ENCODE measurements around the gene SHE.

Gene SHE

DNA sequence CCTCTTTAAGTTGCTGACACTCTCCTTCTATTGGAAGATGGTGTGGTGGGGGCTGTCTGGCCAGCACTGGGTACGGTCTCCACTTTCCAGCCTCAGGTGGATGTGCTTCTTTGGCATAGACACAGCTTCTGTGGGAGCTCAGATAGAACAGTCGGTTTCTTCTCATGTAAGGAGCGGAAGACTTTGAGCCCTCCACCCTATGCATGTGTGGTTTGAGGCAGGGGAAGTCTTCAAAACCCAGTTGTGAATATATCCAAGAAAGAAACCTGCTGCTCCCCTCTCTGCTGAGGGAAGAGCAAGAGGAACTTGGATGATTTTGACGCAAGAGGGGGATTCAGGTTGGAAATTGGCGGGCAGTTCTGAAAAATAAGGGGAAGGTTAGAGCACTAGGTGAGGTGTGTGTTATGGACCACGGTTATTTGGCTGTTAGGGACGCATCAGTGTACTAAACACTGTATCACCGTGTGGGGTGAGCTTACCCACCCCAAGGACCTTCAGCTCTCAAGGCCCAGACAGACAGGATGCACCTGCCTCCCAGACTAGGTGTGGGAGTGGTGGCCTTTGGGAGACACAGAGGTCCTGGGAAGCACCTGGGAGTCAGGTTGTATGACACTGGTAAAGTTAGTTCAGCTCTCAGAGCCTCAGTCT is 60.8 kb downstream of the SHE start:
- Histone ChIP-seq H3K27me3 (ENCODE audit: control insufficient read depth in 1 of 2, insufficient read depth in 2 of 2, low read length in 2 of 2) (no peaks in the 10 kb centered on the region), H3K4me1 (ENCODE audit: insufficient read depth, low read length) (peaks cover 48% of the 10 kb centered on the region), H3K9me3 (ENCODE audit: low read length) (no peaks in the 10 kb centered on the region), H3K36me3 (ENCODE audit: insufficient read depth, low read length) (peaks cover 17% of the 10 kb centered on the region), H3K9ac (ENCODE audit: low read length) (no peak overlapping the region), H3K4me3 (ENCODE audit: low read depth in 1 of 2, low read length in 2 of 2) (no peak overlapping the region), H3K27ac (ENCODE audit: low read depth, low read length) (no peak overlapping the region)

DNA sequence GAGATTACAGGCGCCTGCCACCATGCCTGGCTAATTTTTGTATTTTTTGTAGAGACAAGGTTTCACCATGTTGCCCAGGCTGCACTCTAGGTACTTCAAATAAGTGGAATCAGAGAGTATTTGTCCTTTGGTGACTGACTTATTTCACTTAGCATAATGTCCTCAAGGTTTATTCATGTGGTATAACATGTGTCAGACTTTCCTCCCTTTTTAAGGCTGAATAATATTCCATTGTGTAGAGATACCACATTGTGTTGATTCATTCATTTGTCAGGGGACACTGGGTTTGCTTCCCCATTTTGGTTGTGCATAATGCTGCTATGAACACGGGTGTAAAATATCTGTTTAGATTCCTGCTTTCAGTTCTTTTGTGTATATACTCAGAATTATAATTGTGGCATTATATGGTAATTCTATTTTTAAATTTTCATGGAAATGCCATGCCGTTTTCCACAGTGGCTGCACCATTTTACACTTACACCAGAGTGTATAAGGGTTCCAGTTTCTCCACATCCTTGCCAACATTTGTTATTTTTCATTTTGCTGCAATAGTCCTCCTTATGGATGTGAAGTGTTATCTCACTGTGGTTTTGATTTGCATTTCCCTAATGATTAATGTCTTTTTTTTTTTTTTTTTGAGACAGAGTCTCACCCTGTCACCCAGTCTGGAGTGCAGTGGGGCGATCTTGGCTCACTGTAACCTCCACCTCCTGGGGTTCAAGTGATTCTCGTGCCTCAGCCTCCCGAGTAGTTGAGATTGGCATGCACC is 62.0 kb downstream of the SHE start:
- H3K27me3 ChIP-seq (ENCODE audit: control insufficient read depth in 1 of 2, insufficient read depth in 2 of 2, low read length in 2 of 2) = no peaks in the 10 kb centered on the region
- H3K9ac ChIP-seq (ENCODE audit: low read length) = no peak overlapping the region
- H3K4me1 ChIP-seq (ENCODE audit: insufficient read depth, low read length) = peaks cover 52% of the 10 kb centered on the region
- H3K4me3 ChIP-seq (ENCODE audit: low read depth in 1 of 2, low read length in 2 of 2) = no peak overlapping the region
- H3K9me3 ChIP-seq (ENCODE audit: low read length) = no peaks in the 10 kb centered on the region
- no peak overlapping the region for H3K27ac ChIP-seq (ENCODE audit: low read depth, low read length)
- H3K36me3 ChIP-seq (ENCODE audit: insufficient read depth, low read length) = peaks cover 26% of the 10 kb centered on the region

DNA sequence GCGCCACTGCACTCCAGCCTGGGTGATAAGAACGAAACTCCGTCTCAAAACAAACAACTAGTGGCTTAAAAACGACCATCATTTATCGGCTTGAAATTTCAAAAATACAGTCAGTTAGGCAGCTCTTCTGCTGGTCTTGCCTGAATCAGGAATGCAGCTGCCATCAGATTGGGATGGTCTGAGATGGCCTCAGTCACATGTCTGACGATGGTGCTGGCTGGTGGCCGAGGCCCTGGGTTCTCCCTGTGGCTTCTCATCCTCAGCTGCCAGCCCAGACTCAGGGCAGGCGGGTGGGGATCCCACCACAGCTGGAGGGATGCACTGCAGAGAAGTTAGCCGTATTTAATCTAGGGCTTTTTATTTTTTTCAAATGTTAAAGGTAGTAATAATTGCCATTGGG is 65.8 kb downstream of the SHE start:
- no peaks in the 10 kb centered on the region for H3K27me3 ChIP-seq (ENCODE audit: control insufficient read depth in 1 of 2, insufficient read depth in 2 of 2, low read length in 2 of 2)
- peaks cover 52% of the 10 kb centered on the region for H3K4me1 ChIP-seq (ENCODE audit: insufficient read depth, low read length)
- H3K4me3 ChIP-seq (ENCODE audit: low read depth in 1 of 2, low read length in 2 of 2) = peak overlapping the region in 1 of 2 donors; percentile 53
- no peaks in the 10 kb centered on the region for H3K9me3 ChIP-seq (ENCODE audit: low read length)
- peak overlapping the region; percentile 27 for H3K27ac ChIP-seq (ENCODE audit: low read depth, low read length)
- peaks cover 26% of the 10 kb centered on the region for H3K36me3 ChIP-seq (ENCODE audit: insufficient read depth, low read length)
- H3K9ac ChIP-seq (ENCODE audit: low read length) = peak overlapping the region; percentile 39

DNA sequence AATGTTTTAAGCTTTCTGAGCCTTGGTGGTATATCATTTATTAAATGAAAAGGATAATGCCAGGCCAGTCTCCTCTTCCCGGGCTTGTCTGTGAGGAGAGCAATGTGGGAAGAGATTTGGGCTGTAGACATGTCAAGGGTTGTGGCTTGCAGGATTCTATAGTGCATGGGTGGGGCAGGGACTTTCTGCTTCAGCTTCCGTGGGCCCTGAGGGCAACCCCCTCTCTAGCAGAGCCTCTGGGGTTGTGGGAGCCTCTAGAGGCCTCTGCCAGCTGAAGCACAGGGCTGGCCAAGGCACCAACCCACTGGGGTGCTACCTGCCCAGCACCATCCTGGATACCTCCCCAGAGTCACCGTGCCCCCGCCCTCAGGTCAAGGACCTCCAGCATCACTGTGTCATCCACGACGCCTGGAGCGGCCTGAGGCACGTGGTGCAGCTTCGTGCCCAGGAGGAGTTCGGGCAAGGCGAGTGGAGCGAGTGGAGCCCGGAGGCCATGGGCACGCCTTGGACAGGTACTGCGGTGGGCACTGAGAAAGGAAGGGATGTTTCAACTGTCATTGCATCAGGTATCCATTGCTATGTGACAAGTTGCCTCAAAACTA is 66.5 kb downstream of the SHE start:
- peaks cover 49% of the 10 kb centered on the region for H3K4me1 ChIP-seq (ENCODE audit: insufficient read depth, low read length)
- H3K9ac ChIP-seq (ENCODE audit: low read length) = peak overlapping the region; percentile 39
- H3K9me3 ChIP-seq (ENCODE audit: low read length) = no peaks in the 10 kb centered on the region
- no peaks in the 10 kb centered on the region for H3K27me3 ChIP-seq (ENCODE audit: control insufficient read depth in 1 of 2, insufficient read depth in 2 of 2, low read length in 2 of 2)
- H3K36me3 ChIP-seq (ENCODE audit: insufficient read depth, low read length) = peaks cover 24% of the 10 kb centered on the region
- H3K4me3 ChIP-seq (ENCODE audit: low read depth in 1 of 2, low read length in 2 of 2) = peak overlapping the region; percentile 12 to 53
- H3K27ac ChIP-seq (ENCODE audit: low read depth, low read length) = peak overlapping the region; percentile 88

DNA sequence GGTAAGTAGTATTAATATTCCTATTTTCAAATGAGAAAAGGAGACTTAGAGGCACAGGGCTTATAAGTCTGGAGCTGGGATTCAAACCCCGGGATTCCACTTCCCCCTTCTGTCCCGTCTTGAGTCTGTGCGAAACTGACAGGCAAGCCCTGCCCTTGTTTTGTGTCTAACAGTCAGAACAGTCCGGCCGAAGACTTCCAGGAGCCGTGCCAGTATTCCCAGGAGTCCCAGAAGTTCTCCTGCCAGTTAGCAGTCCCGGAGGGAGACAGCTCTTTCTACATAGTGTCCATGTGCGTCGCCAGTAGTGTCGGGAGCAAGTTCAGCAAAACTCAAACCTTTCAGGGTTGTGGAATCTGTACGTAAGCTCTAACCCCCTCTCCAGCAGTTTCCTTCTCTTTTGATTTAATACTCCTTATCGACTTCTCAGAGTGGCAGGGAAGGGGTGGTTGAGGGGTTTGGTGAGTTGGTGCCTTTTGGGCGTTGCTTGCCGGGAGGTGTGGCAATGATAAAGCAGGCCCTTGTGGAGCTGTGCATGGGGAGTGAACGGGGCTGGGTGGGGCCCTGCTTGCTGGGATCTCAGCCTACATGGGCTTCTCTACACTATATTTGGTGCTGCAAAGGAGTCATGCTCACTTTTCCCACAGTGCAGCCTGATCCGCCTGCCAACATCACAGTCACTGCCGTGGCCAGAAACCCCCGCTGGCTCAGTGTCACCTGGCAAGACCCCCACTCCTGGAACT is 67.7 kb downstream of the SHE start:
- Histone ChIP-seq H3K9ac (ENCODE audit: low read length) (peak overlapping the region; percentile 39), H3K4me3 (ENCODE audit: low read depth in 1 of 2, low read length in 2 of 2) (peak overlapping the region in 1 of 2 donors; percentile 53), H3K36me3 (ENCODE audit: insufficient read depth, low read length) (peaks cover 24% of the 10 kb centered on the region), H3K27ac (ENCODE audit: low read depth, low read length) (peak overlapping the region; percentile 88), H3K4me1 (ENCODE audit: insufficient read depth, low read length) (peaks cover 61% of the 10 kb centered on the region), H3K9me3 (ENCODE audit: low read length) (no peaks in the 10 kb centered on the region), H3K27me3 (ENCODE audit: control insufficient read depth in 1 of 2, insufficient read depth in 2 of 2, low read length in 2 of 2) (no peaks in the 10 kb centered on the region)

DNA sequence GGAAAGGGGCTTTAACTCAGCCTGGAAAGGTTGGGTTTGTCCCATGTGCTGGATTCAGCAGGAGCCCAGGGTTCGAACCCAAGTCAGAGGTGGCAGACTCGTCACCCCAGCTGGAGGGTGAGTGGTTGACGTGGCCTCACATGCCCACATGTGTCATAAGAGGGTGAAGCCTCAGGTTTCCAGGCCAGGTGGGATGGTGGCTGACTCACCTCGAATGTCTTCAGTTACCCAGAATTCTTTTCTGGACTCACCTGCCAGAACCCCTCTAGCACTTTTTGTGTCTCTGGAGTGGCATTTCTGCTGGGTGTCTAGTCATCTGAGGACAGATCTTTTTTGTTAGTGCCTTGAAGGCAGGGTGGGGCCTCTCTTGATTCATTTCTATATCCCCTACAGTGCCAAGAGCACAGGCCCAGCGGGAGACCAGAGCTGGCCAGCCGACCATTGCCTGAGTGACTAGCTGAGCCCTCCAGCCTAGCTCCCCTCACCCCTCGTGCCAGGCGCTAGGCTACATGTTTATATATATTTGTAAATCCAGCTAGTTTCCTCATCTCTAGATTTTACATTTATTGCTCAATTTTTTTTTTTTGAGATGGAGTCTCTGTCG is 68.9 kb downstream of the SHE start:
- no peak overlapping the region for H3K4me3 ChIP-seq (ENCODE audit: low read depth in 1 of 2, low read length in 2 of 2)
- peak overlapping the region; percentile 56 for H3K9ac ChIP-seq (ENCODE audit: low read length)
- H3K27me3 ChIP-seq (ENCODE audit: control insufficient read depth in 1 of 2, insufficient read depth in 2 of 2, low read length in 2 of 2) = no peaks in the 10 kb centered on the region
- peaks cover 24% of the 10 kb centered on the region for H3K36me3 ChIP-seq (ENCODE audit: insufficient read depth, low read length)
- H3K27ac ChIP-seq (ENCODE audit: low read depth, low read length) = peak overlapping the region; percentile 74
- no peaks in the 10 kb centered on the region for H3K9me3 ChIP-seq (ENCODE audit: low read length)
- H3K4me1 ChIP-seq (ENCODE audit: insufficient read depth, low read length) = peaks cover 69% of the 10 kb centered on the region

DNA sequence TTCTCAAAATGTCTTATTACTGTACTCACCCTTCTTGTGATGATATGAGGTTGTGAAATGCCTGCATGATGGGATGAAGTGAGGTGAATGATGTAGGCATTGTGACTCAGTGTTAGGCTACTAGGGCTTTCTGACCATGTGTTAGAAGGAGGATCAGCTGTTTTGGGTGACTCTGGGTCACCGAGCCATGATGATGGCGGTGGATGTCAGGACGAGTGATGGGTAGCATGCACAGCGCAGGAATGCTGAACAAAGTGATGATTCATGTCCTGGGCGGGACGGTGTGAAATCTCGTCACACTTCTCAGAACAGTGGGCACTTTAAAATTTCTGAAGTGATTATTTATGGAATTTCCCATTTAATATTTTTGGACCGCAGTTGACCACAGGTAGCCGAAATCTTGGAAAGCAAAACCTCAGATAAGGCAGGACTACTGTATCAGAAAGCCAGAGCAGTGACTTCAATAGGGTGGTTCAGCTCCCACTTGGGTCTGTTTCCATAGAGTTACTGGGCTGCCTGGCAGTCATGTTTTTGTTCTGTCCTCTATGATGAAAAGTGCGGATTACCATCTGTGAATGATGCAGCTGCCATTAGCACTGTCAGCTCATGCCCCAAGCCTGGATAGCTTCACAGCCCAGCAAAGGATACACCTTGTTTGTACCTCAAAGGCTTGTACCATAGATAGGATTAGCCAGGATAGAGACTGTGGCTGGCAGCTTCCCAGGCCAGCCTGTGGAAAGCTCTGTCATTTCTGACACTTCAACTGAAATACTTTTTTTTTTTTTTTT is 70.4 kb downstream of the SHE start:
- Histone ChIP-seq H3K36me3 (ENCODE audit: insufficient read depth, low read length) (peaks cover 24% of the 10 kb centered on the region), H3K9me3 (ENCODE audit: low read length) (no peaks in the 10 kb centered on the region), H3K9ac (ENCODE audit: low read length) (no peak overlapping the region), H3K27ac (ENCODE audit: low read depth, low read length) (peak overlapping the region; percentile 28), H3K4me1 (ENCODE audit: insufficient read depth, low read length) (peaks cover 80% of the 10 kb centered on the region), H3K4me3 (ENCODE audit: low read depth in 1 of 2, low read length in 2 of 2) (no peak overlapping the region), H3K27me3 (ENCODE audit: control insufficient read depth in 1 of 2, insufficient read depth in 2 of 2, low read length in 2 of 2) (no peaks in the 10 kb centered on the region)

DNA sequence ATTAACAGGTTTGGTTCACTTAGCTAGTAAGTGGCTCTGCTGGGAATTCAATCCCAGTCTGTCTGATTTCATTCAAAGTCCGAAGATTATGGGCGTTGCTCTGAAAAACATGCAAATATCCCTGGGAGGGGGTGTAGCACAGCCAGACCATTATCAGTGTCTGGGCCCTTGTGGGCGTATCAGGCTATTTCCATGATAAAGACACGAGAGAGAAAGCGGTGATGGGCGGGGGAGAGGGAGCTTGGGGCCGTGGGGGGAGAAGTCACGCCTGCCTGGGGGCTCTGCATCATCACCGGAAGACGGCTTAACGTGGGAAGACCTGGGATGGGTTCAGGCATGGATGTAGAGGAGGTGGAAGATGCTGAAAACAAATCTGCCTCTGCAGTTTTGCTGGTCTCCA is 71.3 kb downstream of the SHE start:
- H3K27ac ChIP-seq (ENCODE audit: low read depth, low read length) = peak overlapping the region; percentile 38
- no peaks in the 10 kb centered on the region for H3K9me3 ChIP-seq (ENCODE audit: low read length)
- H3K9ac ChIP-seq (ENCODE audit: low read length) = no peak overlapping the region
- no peak overlapping the region for H3K4me3 ChIP-seq (ENCODE audit: low read depth in 1 of 2, low read length in 2 of 2)
- peaks cover 75% of the 10 kb centered on the region for H3K4me1 ChIP-seq (ENCODE audit: insufficient read depth, low read length)
- no peaks in the 10 kb centered on the region for H3K27me3 ChIP-seq (ENCODE audit: control insufficient read depth in 1 of 2, insufficient read depth in 2 of 2, low read length in 2 of 2)
- peaks cover 21% of the 10 kb centered on the region for H3K36me3 ChIP-seq (ENCODE audit: insufficient read depth, low read length)

DNA sequence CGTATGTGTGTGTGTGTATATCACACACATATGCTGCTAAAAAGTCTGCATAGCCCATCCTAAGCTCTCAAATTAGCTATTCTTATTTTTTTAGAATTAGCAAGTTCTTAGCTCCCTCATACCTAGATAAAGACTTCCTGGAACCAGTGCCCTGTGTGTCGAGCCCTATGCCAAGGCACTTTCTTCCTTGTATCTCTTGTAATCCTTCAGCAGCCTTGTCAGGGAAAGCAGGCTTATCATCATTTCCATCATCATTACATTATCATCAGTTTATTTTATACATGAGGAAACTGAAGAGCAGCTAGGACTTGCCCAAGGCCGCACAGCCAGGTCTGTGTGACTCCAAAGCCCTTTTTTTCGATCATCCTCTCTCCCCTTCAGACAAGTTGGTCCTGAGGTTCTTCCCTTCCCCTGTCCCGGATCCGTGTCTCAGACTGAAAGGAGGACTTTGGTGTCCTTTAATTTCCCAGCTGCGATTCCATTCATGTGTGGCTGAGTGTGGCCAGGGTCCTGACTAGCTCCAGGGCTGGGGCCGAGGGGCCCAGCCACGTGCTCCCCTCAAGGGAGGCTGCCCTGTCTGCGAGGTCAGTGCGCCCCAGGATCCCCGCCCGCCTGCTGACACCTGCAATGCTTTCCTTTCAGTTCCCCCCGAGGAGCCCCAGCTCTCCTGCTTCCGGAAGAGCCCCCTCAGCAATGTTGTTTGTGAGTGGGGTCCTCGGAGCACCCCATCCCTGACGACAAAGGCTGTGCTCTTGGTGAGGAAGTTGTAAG is 72.2 kb downstream of the SHE start:
- Histone ChIP-seq H3K4me3 (ENCODE audit: low read depth in 1 of 2, low read length in 2 of 2) (no peak overlapping the region), H3K4me1 (ENCODE audit: insufficient read depth, low read length) (peaks cover 74% of the 10 kb centered on the region), H3K27me3 (ENCODE audit: control insufficient read depth in 1 of 2, insufficient read depth in 2 of 2, low read length in 2 of 2) (no peaks in the 10 kb centered on the region), H3K27ac (ENCODE audit: low read depth, low read length) (peak overlapping the region; percentile 38), H3K36me3 (ENCODE audit: insufficient read depth, low read length) (peaks cover 15% of the 10 kb centered on the region), H3K9ac (ENCODE audit: low read length) (no peak overlapping the region), H3K9me3 (ENCODE audit: low read length) (no peaks in the 10 kb centered on the region)

All from muscle layer of colon (tissue), 2 donors.